ENCODE results near the gene SPTBN1.

The SPTBN1 gene

GRCh38 chr2:54456362-54456611, 160 bp downstream of the SPTBN1 start:
- TF ChIP-seq MYC (IDR thresholded peaks at IDR 0.05; ENCODE audit: low read depth, low read length) (no peak), POLR2A (IDR thresholded peaks at IDR 0.05; ENCODE audit: extremely low read depth, insufficient read length) (no peak), MAX (IDR thresholded peaks at IDR 0.05; ENCODE audit: low read depth, low read length) (no peak), CTCF (IDR thresholded peaks at IDR 0.05; ENCODE audit: low read depth, low read length) (no peak)
- no peak for DNase-seq (ENCODE audit: low read depth)
- peak overlapping the region; percentile 14 for H3K4me3 ChIP-seq (ENCODE audit: low read depth, low read length)

- TF ChIP-seq POLR2A (IDR thresholded peaks at IDR 0.05; ENCODE audit: extremely low read depth, insufficient read length) (no peak), MYC (IDR thresholded peaks at IDR 0.05; ENCODE audit: low read depth, low read length) (no peak), MAX (IDR thresholded peaks at IDR 0.05; ENCODE audit: low read depth, low read length) (no peak), CTCF (IDR thresholded peaks at IDR 0.05; ENCODE audit: low read depth, low read length) (no peak)
Observed at GRCh38 chr2:54456612-54457322, 640 bp downstream of the SPTBN1 start.

GRCh38 chr2:54457323-54458023, 1.3 kb downstream of the SPTBN1 start:
- H3K4me3 ChIP-seq (ENCODE audit: low read depth, low read length) = peak overlapping the region; percentile 46
- TF ChIP-seq MAX (IDR thresholded peaks at IDR 0.05; ENCODE audit: low read depth, low read length) (no peak), POLR2A (IDR thresholded peaks at IDR 0.05; ENCODE audit: extremely low read depth, insufficient read length) (no peak), CTCF (IDR thresholded peaks at IDR 0.05; ENCODE audit: low read depth, low read length) (no peak), MYC (IDR thresholded peaks at IDR 0.05; ENCODE audit: low read depth, low read length) (no peak)
- peak; percentile 47 for DNase-seq (ENCODE audit: low read depth)

More at GRCh38 chr2:54456612-54457322, 640 bp downstream of the SPTBN1 start:
- DNase-seq (ENCODE audit: low read depth) = peak; percentile 60
- H3K4me3 ChIP-seq (ENCODE audit: low read depth, low read length) = peak overlapping the region; percentile 46

GRCh38 chr2:54459037-54459441, 2.9 kb downstream of the SPTBN1 start:
- DNase-seq (ENCODE audit: low read depth) = peak; percentile 91
- peak; percentile 35; the same call in 1 of the 2 replicates for TF ChIP-seq MAX (IDR thresholded peaks at IDR 0.05; ENCODE audit: low read depth, low read length)
- TF ChIP-seq MYC (IDR thresholded peaks at IDR 0.05; ENCODE audit: low read depth, low read length) = no peak
- no peak overlapping the region for H3K4me3 ChIP-seq (ENCODE audit: low read depth, low read length)

GRCh38 chr2:54461261-54461660, 5.1 kb downstream of the SPTBN1 start:
- H3K4me3 ChIP-seq (ENCODE audit: low read depth, low read length) = no peak overlapping the region
- no peak for TF ChIP-seq MAX (IDR thresholded peaks at IDR 0.05; ENCODE audit: low read depth, low read length)
- no peak for TF ChIP-seq CTCF (IDR thresholded peaks at IDR 0.05; ENCODE audit: low read depth, low read length)
- TF ChIP-seq POLR2A (IDR thresholded peaks at IDR 0.05; ENCODE audit: extremely low read depth, insufficient read length) = no peak
- no peak for TF ChIP-seq MYC (IDR thresholded peaks at IDR 0.05; ENCODE audit: low read depth, low read length)
- no peak for DNase-seq (ENCODE audit: low read depth)

GRCh38 chr2:54464341-54464740, 8.2 kb downstream of the SPTBN1 start:
- no peak overlapping the region for H3K4me3 ChIP-seq (ENCODE audit: low read depth, low read length)
- TF ChIP-seq MAX (IDR thresholded peaks at IDR 0.05; ENCODE audit: low read depth, low read length) = no peak
- TF ChIP-seq CTCF (IDR thresholded peaks at IDR 0.05; ENCODE audit: low read depth, low read length) = no peak
- no peak for TF ChIP-seq MYC (IDR thresholded peaks at IDR 0.05; ENCODE audit: low read depth, low read length)
- no peak for TF ChIP-seq POLR2A (IDR thresholded peaks at IDR 0.05; ENCODE audit: extremely low read depth, insufficient read length)
- no peak for DNase-seq (ENCODE audit: low read depth)
